Nephron (organoid): ENCODE data around the gene KRTAP19-7.

Experiments
- H3K27ac Mint-ChIP-seq, 3 experiments: 2 replicates each; pipeline ENCODE4 v1.8.0; 2020; ENCODE audit warnings: mixed read lengths in 3 of 3, mild to moderate bottlenecking in 2 of 3, moderate library complexity in 1 of 3
- H3K27me3 Mint-ChIP-seq: 2 replicates; pipeline ENCODE4 v1.8.0; 2021; ENCODE audit warnings: low read depth, mild to moderate bottlenecking, moderate library complexity, mixed read lengths
- H3K36me3 Mint-ChIP-seq: 2 replicates; pipeline ENCODE4 v1.8.0; 2020; ENCODE audit warnings: low read depth, mixed read lengths
- H3K4me1 Mint-ChIP-seq: 2 replicates; pipeline ENCODE4 v1.8.0; 2020; ENCODE audit warnings: mixed read lengths
- H3K4me3 Mint-ChIP-seq, 3 experiments: 2 replicates each; pipeline ENCODE4 v1.8.0; 2020; ENCODE audit warnings: mild to moderate bottlenecking in 3 of 3, mixed read lengths in 3 of 3, moderate library complexity in 2 of 3
- H3K9me3 Mint-ChIP-seq: 2 replicates; pipeline ENCODE4 v1.8.0; 2020; ENCODE audit warnings: mixed read lengths
- TF ChIP-seq, protein P1 (sequence below), 3 experiments: fragments of 200-600 bp; sonication (generic); IDR thresholded peaks; one replicate each; pipeline ENCODE4 v1.5.0; 2021; ENCODE audit warnings: antibody characterized with exemption in 3 of 3; ENCODE audit not compliant: unreplicated experiment in 3 of 3

Gene KRTAP19-7, protein sequence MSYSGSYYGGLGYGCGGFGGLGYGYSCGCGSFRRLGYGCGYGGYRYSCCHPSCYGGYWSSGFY

DNA sequence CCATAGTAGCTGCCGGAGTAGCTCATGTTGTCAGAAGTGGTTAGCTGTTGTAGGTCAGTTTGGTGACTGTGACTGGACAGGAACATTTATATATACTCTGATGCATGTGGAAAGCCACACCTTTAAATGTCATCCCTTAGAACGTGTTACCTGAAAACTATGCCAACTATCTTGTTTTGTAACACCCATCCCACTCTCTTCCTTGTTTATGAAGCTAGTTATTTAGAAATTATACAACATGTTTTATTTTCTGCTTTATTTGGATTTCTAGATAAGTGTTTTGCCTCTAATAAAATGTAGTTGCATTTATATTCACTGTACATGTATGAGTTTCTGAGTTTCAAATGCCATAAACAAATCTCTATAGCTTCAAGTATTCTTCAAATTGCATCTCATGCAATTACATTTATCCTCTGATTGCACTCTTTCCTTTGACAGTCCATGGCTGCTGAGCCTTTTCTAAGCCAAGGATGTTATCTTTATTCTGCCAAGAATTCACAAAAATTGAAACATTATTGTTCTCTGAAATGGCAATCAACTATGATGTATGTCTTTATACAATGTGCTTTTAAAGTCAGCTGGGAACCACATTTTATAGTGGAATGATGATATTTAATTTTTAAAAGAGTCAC is at the start of gene KRTAP19-7:
Gene KRTAP19-7 (minus strand): TSS at position 51 of the 632 bp plus-strand sequence. CDS start 25 bp downstream, at position 26.
- no peak within 1 kb of the TSS for H3K4me3 Mint-ChIP-seq
- no peak within 1 kb of the TSS for H3K27ac Mint-ChIP-seq
- no peaks in the 10 kb centered on the region for H3K27me3 Mint-ChIP-seq
- H3K9me3 Mint-ChIP-seq, result no peaks in the 10 kb centered on the region
- H3K36me3 Mint-ChIP-seq, result no peaks in the 10 kb centered on the region
- TF ChIP-seq, protein P1, sequence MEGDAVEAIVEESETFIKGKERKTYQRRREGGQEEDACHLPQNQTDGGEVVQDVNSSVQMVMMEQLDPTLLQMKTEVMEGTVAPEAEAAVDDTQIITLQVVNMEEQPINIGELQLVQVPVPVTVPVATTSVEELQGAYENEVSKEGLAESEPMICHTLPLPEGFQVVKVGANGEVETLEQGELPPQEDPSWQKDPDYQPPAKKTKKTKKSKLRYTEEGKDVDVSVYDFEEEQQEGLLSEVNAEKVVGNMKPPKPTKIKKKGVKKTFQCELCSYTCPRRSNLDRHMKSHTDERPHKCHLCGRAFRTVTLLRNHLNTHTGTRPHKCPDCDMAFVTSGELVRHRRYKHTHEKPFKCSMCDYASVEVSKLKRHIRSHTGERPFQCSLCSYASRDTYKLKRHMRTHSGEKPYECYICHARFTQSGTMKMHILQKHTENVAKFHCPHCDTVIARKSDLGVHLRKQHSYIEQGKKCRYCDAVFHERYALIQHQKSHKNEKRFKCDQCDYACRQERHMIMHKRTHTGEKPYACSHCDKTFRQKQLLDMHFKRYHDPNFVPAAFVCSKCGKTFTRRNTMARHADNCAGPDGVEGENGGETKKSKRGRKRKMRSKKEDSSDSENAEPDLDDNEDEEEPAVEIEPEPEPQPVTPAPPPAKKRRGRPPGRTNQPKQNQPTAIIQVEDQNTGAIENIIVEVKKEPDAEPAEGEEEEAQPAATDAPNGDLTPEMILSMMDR (IDR thresholded peaks at IDR 0.05; ENCODE audit: unreplicated experiment in 3 of 3), result no peak
- no peaks in the 10 kb centered on the region for H3K4me1 Mint-ChIP-seq

DNA sequence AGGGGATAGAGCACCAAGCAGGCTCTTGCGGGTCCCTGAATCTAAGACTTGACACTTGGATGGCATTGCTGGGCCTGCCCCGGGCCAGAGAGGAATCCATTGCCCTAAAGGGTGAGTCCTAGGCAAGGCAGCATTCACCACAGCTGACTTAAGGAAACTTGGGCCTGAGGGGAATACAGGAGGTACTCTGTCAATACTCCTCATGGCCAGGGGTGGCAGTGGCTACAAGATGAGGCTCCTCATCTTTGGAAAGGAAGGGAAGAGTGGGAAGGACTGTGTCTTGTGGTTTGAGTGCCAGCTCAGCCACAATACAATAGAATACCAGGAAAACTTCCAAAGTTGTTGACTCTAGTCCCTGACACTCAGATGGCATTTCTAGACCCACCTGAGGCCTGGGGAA is 44.9 kb upstream of the KRTAP19-7 start:
- no peaks in the 10 kb centered on the region for H3K4me1 Mint-ChIP-seq
- no peak overlapping the region for H3K27ac Mint-ChIP-seq
- H3K9me3 Mint-ChIP-seq, result peaks cover 1% of the 10 kb centered on the region
- H3K36me3 Mint-ChIP-seq, result no peaks in the 10 kb centered on the region
- H3K27me3 Mint-ChIP-seq, result peaks cover 5% of the 10 kb centered on the region
- no peak overlapping the region for H3K4me3 Mint-ChIP-seq
- TF ChIP-seq, protein P1 (IDR thresholded peaks at IDR 0.05; ENCODE audit: unreplicated experiment in 3 of 3), result no peak

DNA sequence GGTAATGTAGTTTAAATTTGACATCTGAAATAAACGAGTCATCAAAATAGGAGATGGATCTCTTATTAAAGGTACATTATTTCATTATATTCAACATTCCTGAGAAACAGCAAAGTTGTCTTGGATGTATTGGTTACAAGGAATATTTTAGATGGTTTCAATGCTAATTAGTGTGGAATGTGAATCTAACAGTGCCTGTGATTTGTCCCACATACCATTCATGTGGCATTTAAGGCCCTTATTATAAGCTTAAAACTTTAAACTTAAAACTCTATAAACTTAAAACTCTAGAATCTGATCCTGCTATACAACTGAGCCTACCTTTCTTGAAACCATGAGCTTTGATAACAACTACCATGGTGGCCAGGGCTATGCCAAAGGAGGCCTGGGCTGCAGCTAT is 39.7 kb upstream of the KRTAP19-7 start, which contains the start of gene KRTAP22-1:
Gene KRTAP22-1 (plus strand): TSS at position 301 of the 400 bp plus-strand sequence.
- Mint-ChIP-seq H3K36me3 (no peaks in the 10 kb centered on the region), H3K27ac (no peak within 1 kb of the TSS), H3K9me3 (no peaks in the 10 kb centered on the region), H3K4me3 (no peak within 1 kb of the TSS), H3K4me1 (no peaks in the 10 kb centered on the region), H3K27me3 (peaks cover 5% of the 10 kb centered on the region)
- TF ChIP-seq, protein P1 (IDR thresholded peaks at IDR 0.05; ENCODE audit: unreplicated experiment in 3 of 3), result no peak

DNA sequence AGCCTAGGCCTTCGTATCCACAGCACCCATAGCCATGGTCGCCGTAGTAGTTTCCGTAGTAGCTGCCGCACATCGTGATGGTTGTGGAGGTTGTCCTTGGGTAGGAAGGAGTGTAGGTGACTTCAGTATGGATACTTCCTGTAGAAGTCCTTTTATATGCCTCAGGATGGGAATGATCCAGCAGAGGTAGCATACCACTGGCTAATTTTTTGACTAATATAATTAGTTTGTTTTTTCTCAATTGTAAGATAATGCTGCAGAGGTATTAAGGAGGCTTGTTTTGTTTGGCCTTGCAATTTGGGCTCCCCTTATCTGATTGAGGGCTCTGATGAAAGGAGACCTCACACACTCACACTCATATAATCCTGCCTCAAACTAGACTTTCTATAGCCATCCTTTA is 37.7 kb upstream of the KRTAP19-7 start, which contains the start of gene KRTAP6-2:
Gene KRTAP6-2 (minus strand): TSS at position 101 of the 400 bp plus-strand sequence. CDS start 28 bp downstream, at position 73.
- no peak within 1 kb of the TSS for H3K27ac Mint-ChIP-seq
- no peaks in the 10 kb centered on the region for H3K27me3 Mint-ChIP-seq
- no peaks in the 10 kb centered on the region for H3K9me3 Mint-ChIP-seq
- H3K4me1 Mint-ChIP-seq, result no peaks in the 10 kb centered on the region
- TF ChIP-seq, protein P1 (IDR thresholded peaks at IDR 0.05; ENCODE audit: unreplicated experiment in 3 of 3), result no peak
- no peaks in the 10 kb centered on the region for H3K36me3 Mint-ChIP-seq
- no peak within 1 kb of the TSS for H3K4me3 Mint-ChIP-seq

DNA sequence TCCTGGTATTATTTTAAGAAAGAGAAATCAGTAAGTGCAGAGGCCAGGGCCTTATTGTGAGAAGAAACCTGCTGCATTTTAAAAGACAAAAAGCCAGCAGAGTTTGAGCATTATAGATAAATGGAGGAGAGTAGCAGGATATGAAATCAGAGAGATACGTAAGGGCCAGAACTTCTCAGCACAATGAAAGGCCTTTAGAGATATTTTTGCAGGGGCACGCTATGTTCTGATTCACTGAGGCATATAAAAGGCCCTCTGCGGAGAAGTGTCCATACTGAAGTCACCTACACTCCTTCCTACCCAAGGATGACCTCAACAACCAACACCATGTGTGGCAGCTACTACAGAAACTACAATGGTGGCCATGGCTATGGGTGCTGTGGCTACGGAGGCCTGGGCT is 31.0 kb upstream of the KRTAP19-7 start, which contains the start of gene KRTAP6-3:
Gene KRTAP6-3 (plus strand): TSS at position 301 of the 400 bp plus-strand sequence. CDS start 6 bp downstream, at position 307.
- no peaks in the 10 kb centered on the region for H3K4me1 Mint-ChIP-seq
- no peaks in the 10 kb centered on the region for H3K27me3 Mint-ChIP-seq
- H3K36me3 Mint-ChIP-seq, result no peaks in the 10 kb centered on the region
- no peaks in the 10 kb centered on the region for H3K9me3 Mint-ChIP-seq
- TF ChIP-seq, protein P1 (IDR thresholded peaks at IDR 0.05; ENCODE audit: unreplicated experiment in 3 of 3), result no peak
- H3K4me3 Mint-ChIP-seq, result no peak within 1 kb of the TSS
- H3K27ac Mint-ChIP-seq, result no peak within 1 kb of the TSS

DNA sequence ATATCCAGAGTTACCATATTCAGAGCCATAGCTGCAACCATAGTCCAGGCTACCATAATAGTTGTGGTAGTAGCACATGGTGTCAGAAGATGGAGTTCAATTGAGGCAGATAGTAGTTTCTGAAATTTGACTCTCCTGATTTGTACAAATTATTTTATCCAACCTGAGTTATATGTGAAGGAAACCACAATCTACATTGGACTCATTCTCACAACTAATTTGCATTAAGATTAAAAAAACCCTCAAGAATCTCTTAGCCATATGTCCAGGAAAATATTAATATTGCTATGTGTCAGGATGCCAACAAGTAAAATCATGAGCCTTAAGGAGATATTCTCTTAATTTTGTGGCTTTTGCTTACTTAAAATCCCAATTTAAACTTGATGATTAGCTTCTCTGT is 29.2 kb upstream of the KRTAP19-7 start, which contains the start of gene KRTAP22-2:
Gene KRTAP22-2 (minus strand): TSS at position 101 of the 400 bp plus-strand sequence.
- Mint-ChIP-seq H3K4me1 (no peaks in the 10 kb centered on the region), H3K9me3 (no peaks in the 10 kb centered on the region), H3K27ac (no peak within 1 kb of the TSS), H3K27me3 (no peaks in the 10 kb centered on the region), H3K4me3 (no peak within 1 kb of the TSS), H3K36me3 (no peaks in the 10 kb centered on the region)
- TF ChIP-seq, protein P1 (IDR thresholded peaks at IDR 0.05; ENCODE audit: unreplicated experiment in 3 of 3), result no peak
